ENCODE data around the gene CTDSPL.

The CTDSPL gene

GRCh38 chr3:38005076-38006020 is 143.7 kb downstream of the CTDSPL start:
- no peak for DNase-seq

DNA sequence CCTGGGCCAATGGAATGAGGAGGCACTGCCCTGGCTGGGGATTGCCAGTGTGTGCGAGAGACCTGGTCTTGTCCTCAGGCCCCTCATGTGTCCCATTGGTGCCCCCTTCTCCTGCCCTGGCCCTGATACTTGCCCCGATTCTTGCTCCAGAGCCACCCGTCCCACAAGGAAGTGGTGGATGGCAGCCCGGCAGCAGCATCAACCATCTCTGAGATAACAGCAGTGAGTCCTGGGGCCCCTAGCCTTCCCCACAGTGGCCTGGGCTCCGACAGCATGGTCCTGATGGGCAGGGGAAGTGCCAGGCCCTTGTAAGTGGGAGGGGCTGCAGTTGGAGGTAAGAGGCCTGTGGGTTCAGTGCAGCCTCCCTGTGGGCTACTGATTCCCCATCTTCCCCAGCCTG is 144.4 kb downstream of the CTDSPL start:
- no peak for DNase-seq

- no peak for DNase-seq
These were observed 144.8 kb downstream of the CTDSPL start for GRCh38 chr3:38006445-38006995.

DNA sequence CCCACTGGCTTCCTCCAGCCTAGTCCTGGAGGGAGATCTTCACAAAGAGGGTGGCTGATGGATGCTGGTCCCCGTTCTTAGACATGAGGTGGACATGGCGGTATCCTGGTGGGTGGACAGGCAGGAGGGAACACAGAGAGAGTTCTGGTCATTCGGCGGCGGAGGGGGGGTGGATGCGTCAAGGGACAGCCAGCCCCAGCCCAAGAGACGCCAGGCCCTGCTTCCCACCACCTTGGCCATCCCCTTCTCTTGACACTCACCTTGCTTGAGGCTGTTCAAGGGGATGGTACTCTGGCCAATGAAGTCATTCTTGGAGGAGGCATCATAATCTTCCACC is 146.0 kb downstream of the CTDSPL start:
- no peak for DNase-seq

GRCh38 chr3:38008191-38008701 is 146.6 kb downstream of the CTDSPL start:
- no peak for DNase-seq

GRCh38 chr3:38008971-38009580 is 147.4 kb downstream of the CTDSPL start:
- no peak for DNase-seq

- no peak for DNase-seq
These were observed 148.3 kb downstream of the CTDSPL start for GRCh38 chr3:38009807-38010591.

- no peak for DNase-seq
These were observed 149.4 kb downstream of the CTDSPL start for GRCh38 chr3:38011111-38011510.

DNA sequence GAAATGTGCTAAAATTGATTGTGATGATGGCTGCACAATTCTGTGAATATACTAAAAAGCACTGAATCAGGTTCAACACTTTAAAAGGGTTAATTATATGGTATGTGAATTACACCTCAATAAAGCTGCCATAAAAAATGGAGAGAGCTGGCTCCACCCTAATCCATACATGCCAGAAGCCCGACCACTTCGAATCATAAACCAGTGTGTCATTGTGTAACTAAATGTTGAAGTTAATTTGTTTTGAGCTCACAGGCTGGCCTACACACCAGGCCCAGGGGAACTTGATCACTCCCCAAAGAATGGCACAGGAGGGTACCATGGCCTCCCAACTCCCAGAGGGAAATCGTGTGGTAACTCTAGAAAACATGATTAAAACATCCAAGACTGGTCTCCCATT is 153.8 kb downstream of the CTDSPL start:
- DNase-seq = no peak

GRCh38 chr3:38015984-38016383 is 154.3 kb downstream of the CTDSPL start:
- no peak for DNase-seq

- DNase-seq = no peak
These were observed 154.7 kb downstream of the CTDSPL start for GRCh38 chr3:38016410-38016809.

- no peak for DNase-seq
These were observed 155.3 kb downstream of the CTDSPL start for GRCh38 chr3:38016847-38017444.

- DNase-seq = no peak
These were observed 156.0 kb downstream of the CTDSPL start for GRCh38 chr3:38017445-38018295.

- no peak for DNase-seq
These were observed 156.9 kb downstream of the CTDSPL start for GRCh38 chr3:38018296-38019266.

DNA sequence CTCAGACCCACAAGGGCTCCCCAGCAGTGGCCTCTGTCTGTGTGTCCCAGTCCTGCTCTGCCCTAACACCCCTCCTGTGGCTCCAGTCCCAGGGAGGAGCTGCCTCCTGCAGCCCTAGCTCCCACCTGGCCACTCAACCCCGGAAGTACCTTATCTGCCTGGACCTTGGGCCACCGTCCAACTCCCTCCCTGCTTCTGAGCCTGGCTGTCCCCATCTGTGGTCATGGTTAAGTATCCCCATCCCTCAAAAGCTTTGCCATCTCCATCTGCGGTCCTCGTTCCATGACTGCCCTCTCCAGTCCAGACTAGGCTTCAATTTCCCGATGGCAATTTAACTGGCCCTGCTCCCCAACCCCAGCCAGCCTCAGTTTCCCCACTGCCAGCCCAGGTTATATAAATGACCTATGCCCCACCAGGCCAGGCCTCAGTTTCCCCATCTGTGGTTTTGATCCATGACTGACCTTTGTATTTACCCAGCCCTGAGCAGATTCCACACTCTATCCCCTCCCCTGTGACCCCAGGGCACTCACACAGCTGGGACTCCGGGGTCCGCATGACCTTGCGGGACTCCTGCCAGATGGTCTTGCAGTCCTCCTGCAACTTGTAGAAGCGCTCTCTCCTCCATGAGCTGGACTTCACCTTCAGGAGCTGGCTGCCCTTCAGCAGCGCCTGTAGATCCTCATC is 158.1 kb downstream of the CTDSPL start:
- no peak for DNase-seq

DNA sequence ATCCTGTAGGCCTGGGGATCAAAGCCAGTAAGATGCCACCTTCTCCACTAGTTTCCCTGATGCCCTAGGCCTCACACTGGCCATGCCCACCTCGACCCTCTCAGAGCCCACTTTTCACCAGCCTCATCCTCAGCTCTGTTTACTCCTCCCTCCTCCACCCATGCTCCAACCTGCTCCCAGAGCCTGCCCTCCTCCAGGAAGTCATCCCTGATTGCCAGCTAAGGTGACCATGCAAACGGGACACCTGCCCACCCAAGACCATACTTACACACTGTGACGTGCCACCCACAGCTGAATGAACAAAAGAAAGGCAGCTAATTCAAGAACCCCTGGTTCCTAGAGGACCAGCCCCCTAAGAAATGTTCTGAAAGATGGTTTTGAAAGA is 158.7 kb downstream of the CTDSPL start:
- DNase-seq = no peak

GRCh38 chr3:38021196-38021595 is 159.5 kb downstream of the CTDSPL start:
- DNase-seq = no peak

- no peak for DNase-seq
These were observed 160.6 kb downstream of the CTDSPL start for GRCh38 chr3:38022301-38022700.

GRCh38 chr3:38022896-38023709 is 161.4 kb downstream of the CTDSPL start:
- DNase-seq = no peak
